ENCODE measurements around the gene TAMALIN. TPM values are rescaled to one million over a fixed set of nuclear protein-coding genes. Genes with fewer than 3 reads are reported as not detected.

Gene TAMALIN
- total RNA-seq, 1 donor from 2014 or later, result 20.3 TPM

GRCh38 chr12:52059582-52060497, 53.1 kb downstream of the TAMALIN start:
- intact Hi-C loops (cut with DNase I), result no loop called here
- DNase-seq (ENCODE audit: missing footprints) (peak; percentile 16), ATAC-seq (no peak)

- intact Hi-C loops (cut with DNase I), result no loop called here
- DNase-seq (ENCODE audit: missing footprints), result peak; percentile 44
- no peak for ATAC-seq
These were observed 53.9 kb downstream of the TAMALIN start for GRCh38 chr12:52060498-52061177.

DNA sequence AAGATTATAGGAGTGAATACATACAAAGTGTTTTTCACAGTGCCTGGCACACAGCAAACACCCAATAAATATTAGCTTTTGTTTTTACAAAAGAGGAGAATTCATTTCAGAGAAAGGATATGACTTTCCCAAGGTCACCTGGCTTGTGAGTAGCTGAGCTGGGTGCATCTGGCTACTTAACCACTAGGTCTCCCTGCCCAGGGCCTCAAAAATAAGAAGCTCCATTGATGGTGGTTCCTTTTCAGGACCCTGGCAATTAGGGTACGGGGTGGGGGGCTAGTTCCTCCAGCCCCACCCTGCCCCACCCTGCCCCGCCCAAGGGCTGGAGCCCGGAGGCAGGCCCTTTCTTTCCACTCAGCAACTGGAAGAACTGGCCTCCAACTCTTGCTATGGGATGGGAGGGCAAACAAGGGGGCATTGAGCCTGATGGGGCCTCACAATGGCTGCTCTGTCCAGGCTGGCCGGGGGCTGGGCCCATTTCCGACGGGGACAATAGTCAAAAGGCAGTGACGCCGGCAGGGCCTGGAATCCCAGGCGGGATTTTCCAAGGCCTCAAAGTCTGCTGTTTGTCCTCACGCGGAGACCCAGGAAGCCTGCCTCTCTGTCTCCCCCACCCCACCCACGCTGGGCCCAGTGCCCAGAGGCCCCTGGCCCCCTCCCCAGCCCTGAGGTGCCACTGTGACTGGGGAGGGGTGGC, 54.9 kb downstream of the TAMALIN start:
- no peak for ATAC-seq
- no peak for DNase-seq (ENCODE audit: missing footprints)
- intact Hi-C loops (cut with DNase I), result no loop called here

DNA sequence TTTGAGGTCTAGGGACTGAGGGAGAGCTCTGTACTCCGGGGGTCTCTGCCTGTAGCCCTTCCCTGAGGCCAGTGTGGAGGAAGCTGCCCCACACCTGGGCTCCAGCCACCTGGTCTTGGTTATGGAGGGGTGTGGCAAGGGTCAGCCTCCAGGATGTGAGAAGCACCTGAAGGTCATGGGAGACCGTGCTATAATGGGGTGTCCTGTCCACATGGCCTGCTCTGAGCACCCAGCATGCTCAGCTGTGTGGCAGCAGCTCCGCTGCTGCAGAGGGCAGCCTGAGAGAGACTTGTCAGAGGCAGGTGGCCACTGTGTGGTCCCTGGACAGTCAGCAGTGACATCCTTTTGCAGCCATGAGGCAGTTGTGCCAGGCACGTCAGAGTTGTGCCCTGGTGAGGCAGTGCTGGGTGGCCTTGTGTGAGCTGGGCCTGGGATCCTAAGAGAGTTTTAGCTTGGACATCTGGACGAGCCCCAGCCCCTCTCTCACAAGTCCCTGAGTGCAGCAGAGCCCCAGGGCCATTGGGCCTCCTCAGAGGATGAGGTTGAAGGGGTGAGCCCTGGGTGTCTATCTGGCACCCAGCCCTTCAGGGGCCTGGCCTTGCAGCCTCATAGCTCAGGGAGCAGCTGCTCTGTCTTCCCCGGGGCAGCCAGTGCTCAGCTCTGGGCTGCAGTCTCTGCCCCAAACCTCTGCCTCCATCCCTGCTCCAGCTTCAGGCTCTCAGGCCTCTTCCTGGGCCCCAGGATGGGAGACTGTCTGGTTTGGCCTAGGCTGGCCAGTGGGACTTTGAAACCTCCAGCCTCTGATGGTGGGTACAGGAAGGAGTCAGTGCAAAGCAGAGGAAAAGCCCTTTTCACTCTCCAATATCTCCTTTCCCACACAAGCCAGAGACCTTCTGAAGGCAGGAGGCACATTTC, 55.7 kb downstream of the TAMALIN start:
- intact Hi-C loops (cut with DNase I), result no loop called here
- ATAC-seq, result no peak
- DNase-seq (ENCODE audit: missing footprints), result no peak

- DNase-seq (ENCODE audit: missing footprints) (peak; percentile 68), ATAC-seq (peak; percentile 55)
- intact Hi-C loops (cut with DNase I), result no loop called here
These were observed 56.6 kb downstream of the TAMALIN start for GRCh38 chr12:52063082-52063924.

DNA sequence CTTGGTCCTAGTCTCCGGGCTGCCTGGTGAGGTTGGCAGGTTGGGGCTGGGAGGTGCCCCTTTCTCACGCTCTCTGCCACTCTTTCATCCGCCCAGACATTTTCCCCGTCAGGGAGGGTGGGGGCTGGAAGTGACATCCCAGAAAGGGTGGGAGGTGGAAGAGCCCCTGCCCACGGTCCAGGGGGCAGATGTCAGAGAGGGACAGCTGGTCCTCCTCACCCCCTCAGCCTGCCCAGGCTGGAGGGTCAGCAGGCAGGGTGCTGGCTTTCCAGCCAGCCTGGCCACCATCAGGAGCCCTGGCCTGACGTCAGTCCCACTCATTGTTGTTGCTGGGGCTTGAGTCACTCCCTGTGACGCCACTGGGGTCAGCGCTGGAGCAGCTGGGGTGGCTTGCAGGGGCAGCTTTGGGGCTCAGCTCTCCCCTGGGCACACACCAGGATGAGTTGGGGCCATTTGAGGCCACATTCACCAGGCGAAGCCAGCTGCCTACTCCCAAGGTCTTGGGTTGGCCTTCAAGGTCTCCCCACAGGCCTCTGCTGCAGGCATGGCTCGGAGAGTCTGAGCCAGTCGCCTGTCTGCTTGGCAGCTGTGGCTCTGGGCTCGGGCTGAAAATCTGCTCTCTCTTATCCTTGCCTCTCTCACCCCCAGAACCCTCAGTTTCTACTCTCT, 57.4 kb downstream of the TAMALIN start:
- peak; percentile 89 for DNase-seq (ENCODE audit: missing footprints)
- intact Hi-C loops (cut with DNase I), result no loop called here
- peak; percentile 83 for ATAC-seq

Other genes starting within 250 kb of the TAMALIN start
- gene FIGNL2, start 158.2 kb upstream of the TAMALIN start, total RNA-seq, result 0.22 TPM
- gene ANKRD33, start 118.8 kb upstream of the TAMALIN start, total RNA-seq, result not detected
- gene ACVRL1, start 99.4 kb upstream of the TAMALIN start, total RNA-seq, result 49.6 TPM
- gene ACVR1B, start 55.2 kb upstream of the TAMALIN start, total RNA-seq, result 10.8 TPM
- gene NR4A1, start 44.5 kb downstream of the TAMALIN start, total RNA-seq, result 40.6 TPM
- gene ATG101, start 63.0 kb downstream of the TAMALIN start, total RNA-seq, result 24.9 TPM
- 0.16 TPM for gene SMIM41, start 72.8 kb downstream of the TAMALIN start, total RNA-seq
- not detected for gene KRT80, start 185.1 kb downstream of the TAMALIN start, total RNA-seq
- gene KRT7, start 226.3 kb downstream of the TAMALIN start, total RNA-seq, result not detected

All from Right ventricle myocardium inferior (tissue), 1 donor.